ENCODE data around the gene DNAL1.

DNAL1 gene

GRCh38 chr14:73613046-73613383 lies 31.8 kb upstream of the DNAL1 start:
- no peak for TF ChIP-seq ZFX (IDR thresholded peaks at IDR 0.05; ENCODE audit: borderline replicate concordance)
- TF ChIP-seq CTCF (IDR thresholded peaks at IDR 0.05) = no peak
- peak overlapping the region; percentile 62 for H3K27ac ChIP-seq

GRCh38 chr14:73613419-73613963 lies 31.3 kb upstream of the DNAL1 start:
- no peak overlapping the region for H3K27ac ChIP-seq
- no peak for TF ChIP-seq ZFX (IDR thresholded peaks at IDR 0.05; ENCODE audit: borderline replicate concordance)
- TF ChIP-seq CTCF (IDR thresholded peaks at IDR 0.05) = no peak

- TF ChIP-seq ZFX (IDR thresholded peaks at IDR 0.05; ENCODE audit: borderline replicate concordance) = no peak
- TF ChIP-seq CTCF (IDR thresholded peaks at IDR 0.05) = no peak
These were observed 28.0 kb upstream of the DNAL1 start for GRCh38 chr14:73616831-73617230.

GRCh38 chr14:73619524-73619923 lies 25.3 kb upstream of the DNAL1 start:
- no peak overlapping the region for H3K27ac ChIP-seq
- no peak for TF ChIP-seq ZFX (IDR thresholded peaks at IDR 0.05; ENCODE audit: borderline replicate concordance)
- no peak for TF ChIP-seq CTCF (IDR thresholded peaks at IDR 0.05)

More at GRCh38 chr14:73616831-73617230, 28.0 kb upstream of the DNAL1 start:
- no peak overlapping the region for H3K27ac ChIP-seq

GRCh38 chr14:73620268-73620667 lies 24.5 kb upstream of the DNAL1 start:
- no peak overlapping the region for H3K27ac ChIP-seq
- no peak for TF ChIP-seq CTCF (IDR thresholded peaks at IDR 0.05)
- no peak for TF ChIP-seq ZFX (IDR thresholded peaks at IDR 0.05; ENCODE audit: borderline replicate concordance)

- TF ChIP-seq ZFX (IDR thresholded peaks at IDR 0.05; ENCODE audit: borderline replicate concordance) (no peak), CTCF (IDR thresholded peaks at IDR 0.05) (no peak)
- no peak overlapping the region for H3K27ac ChIP-seq
These were observed 21.2 kb upstream of the DNAL1 start for GRCh38 chr14:73623504-73624054.

- no peak overlapping the region for H3K27ac ChIP-seq
- no peak for TF ChIP-seq ZFX (IDR thresholded peaks at IDR 0.05; ENCODE audit: borderline replicate concordance)
- no peak for TF ChIP-seq CTCF (IDR thresholded peaks at IDR 0.05)
These were observed 19.1 kb upstream of the DNAL1 start for GRCh38 chr14:73625706-73626105.
